Suprapubic skin (tissue), 3 donors: ENCODE measurements around the gene GH1.
"Not testable (repeated sequence)": the region's sequence is repeated elsewhere in the genome, so short reads cannot be mapped to it uniquely, and the experiment has no call there.

Experiments used
- POLR2AphosphoS5 ChIP-seq, 3 donors: sonication (generic); formaldehyde crosslinking; IDR thresholded peaks; one replicate each; pipeline ENCODE4 v1.6.1; 2017; ENCODE audit warnings: antibody characterized with exemption in 3 of 3
- TF ChIP-seq, protein P1 (sequence below), 2 donors: fragments of 200-600 bp in 1 of 2; fragments of 450-650 bp in 1 of 2; sonication (generic) in 1 of 2; IDR thresholded peaks; one replicate each; pipeline ENCODE4 v1.5.1; 2016 to 2019; ENCODE audit warnings: antibody characterized with exemption in 2 of 2, mild to moderate bottlenecking in 1 of 2, moderate library complexity in 1 of 2

- not testable (repeated sequence) for TF ChIP-seq POLR2AphosphoS5 (IDR thresholded peaks at IDR 0.05)
- TF ChIP-seq, protein P1, sequence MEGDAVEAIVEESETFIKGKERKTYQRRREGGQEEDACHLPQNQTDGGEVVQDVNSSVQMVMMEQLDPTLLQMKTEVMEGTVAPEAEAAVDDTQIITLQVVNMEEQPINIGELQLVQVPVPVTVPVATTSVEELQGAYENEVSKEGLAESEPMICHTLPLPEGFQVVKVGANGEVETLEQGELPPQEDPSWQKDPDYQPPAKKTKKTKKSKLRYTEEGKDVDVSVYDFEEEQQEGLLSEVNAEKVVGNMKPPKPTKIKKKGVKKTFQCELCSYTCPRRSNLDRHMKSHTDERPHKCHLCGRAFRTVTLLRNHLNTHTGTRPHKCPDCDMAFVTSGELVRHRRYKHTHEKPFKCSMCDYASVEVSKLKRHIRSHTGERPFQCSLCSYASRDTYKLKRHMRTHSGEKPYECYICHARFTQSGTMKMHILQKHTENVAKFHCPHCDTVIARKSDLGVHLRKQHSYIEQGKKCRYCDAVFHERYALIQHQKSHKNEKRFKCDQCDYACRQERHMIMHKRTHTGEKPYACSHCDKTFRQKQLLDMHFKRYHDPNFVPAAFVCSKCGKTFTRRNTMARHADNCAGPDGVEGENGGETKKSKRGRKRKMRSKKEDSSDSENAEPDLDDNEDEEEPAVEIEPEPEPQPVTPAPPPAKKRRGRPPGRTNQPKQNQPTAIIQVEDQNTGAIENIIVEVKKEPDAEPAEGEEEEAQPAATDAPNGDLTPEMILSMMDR (IDR thresholded peaks at IDR 0.05) = not testable (repeated sequence)
Observed at GRCh38 chr17:63904796-63905195, 13.8 kb downstream of the GH1 start.
